ENCODE measurements around the gene GPX7.

Gene GPX7

GRCh38 chr1:52588535-52588934 lies 13.6 kb upstream of the GPX7 start:
- DNase-seq = no peak

GRCh38 chr1:52590266-52590665 lies 11.9 kb upstream of the GPX7 start:
- DNase-seq = no peak

DNA sequence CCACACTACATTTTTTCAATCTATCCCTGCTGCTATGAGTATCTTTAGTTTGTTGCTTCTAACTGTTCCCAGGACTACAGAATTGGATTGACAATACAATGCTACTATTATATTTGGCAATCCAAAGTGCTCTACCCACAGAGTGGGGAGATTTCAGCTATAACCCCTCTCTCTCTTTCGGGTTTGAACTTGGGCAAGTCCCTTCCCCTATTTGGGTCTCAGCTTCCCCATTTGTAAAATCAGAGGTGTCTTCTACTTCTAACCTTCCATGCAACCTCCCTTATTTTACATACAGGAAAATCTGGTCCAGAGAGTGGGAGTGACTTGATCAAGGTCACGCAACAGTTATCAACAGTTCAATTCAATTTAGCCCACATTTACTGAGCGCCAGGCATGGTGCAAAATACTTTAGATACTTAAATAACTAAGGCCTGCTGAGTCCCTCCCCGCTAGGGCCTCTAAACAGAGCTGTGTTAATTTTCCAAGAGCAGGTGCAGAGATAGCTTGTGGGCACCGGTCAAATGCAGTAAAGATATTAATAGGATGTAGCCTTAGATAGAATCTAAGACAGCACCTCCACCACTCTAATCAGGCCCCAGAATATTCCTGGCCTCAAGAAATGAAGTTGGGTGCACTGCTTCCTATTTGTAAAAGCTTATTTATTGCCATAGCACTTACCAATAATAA lies 9.4 kb upstream of the GPX7 start:
- no peak for DNase-seq

DNA sequence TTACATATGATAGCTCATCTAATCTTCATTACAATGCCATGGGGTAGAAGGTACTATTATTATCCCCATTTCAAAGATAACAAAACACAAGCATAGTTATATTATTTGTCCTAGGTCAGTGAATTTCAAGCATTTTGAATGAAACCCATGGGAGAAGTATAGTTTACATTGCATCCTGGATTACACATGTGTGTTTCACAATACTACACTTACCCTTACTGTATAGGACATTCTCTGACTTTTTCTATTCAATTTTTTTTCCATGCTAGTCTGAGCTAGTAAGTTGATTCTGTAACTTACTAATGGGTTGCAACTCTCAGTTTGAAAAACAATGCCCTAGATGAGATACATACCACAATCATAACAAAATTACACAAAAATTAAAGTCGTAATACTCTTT lies 8.7 kb upstream of the GPX7 start:
- DNase-seq = no peak

DNA sequence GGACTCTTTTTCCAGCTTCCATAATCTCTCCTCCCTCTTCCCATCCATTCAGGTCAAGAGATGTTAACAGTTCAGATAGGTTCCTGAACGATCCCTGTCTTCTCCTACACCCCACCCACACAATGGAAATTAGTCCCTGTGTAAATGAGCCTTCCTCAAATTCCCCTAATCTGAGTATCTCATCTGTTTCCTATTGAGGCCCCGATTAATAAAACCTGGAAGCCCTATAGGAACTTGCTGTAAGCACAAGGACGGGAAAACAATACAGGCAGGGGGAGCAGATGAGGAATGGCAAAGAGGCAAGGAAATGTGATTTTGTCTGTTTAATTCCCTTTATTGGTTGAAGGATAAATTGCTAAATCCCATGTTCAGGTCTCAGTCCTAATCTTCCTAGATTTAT lies 7.1 kb upstream of the GPX7 start:
- no peak for DNase-seq

- no peak for DNase-seq
Measured at GRCh38 chr1:52597912-52598311, 4.3 kb upstream of the GPX7 start.

DNA sequence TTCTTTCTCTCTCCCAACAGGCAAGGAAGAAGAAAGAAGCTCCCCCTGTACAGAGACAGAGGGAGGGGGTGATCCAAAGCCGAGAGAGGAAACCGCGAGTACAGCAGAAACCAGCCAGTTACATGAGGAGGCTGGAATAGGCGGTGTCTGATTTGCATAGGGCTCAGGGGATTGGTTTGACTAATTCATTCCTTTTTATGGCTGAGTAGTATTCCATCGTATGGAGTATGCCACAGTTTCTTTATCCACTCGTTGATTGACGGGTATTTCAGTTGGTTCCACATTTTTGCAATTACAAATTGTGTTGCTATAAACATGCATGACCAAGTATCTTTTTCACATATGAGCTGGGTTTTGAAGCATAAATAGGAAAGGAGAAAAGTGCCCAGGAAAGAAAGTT lies 3.4 kb upstream of the GPX7 start:
- no peak for DNase-seq

DNA sequence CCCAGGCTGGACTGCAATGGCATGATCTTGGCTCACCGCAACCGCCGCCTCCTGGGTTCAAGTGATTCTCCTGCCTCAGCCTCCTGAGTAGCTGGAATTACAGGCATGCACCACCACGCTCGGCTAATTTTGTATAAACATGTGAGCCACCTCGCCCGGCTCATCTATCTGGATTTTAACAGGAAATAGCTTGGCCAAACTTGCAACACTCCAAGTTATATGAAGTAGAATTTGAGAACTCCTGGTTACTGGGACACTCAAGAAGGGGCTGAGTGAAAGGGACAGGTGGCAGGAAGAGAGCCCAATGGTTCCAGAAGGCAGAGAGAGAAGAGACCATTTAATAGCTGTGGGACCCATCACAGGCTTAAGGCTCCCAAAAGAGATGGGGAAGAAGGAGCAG lies 2.9 kb upstream of the GPX7 start:
- no peak for DNase-seq

DNA sequence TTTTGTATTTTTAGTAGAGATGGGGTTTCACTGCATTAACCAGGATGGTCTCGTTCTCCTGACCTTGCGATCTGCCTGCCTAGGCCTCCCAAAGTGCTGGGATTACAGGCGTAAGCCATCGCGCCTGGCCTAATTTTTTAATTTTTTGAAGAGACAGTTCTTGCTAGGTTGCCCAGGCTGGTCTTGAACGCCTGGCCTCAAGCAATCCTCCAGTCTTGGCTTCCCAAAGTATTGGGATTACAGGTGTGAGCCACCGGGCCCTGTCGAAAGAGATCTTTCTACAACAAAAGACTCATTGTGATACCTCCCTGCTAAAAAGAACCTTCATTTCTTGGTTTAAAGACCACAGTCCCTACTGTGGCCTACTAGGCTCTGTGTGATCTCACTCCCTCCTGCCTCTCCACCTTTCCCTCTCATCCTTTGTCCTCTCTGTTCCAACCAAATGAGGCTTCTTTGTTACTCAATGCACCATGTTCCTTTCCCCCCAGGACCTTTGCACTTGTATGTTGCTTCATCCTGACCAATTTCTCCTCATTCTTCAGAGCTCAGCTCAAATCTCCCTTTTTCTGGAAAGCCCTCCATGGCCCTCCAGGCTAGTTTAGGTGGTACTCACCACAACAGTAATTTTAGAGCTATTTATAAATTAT lies 1.5 kb upstream of the GPX7 start:
- DNase-seq = no peak

GRCh38 chr1:52601519-52601918 lies 652 bp upstream of the GPX7 start:
- DNase-seq = no peak

GRCh38 chr1:52602856-52603600 lies 857 bp downstream of the GPX7 start:
- peak; percentile 22 for DNase-seq

DNA sequence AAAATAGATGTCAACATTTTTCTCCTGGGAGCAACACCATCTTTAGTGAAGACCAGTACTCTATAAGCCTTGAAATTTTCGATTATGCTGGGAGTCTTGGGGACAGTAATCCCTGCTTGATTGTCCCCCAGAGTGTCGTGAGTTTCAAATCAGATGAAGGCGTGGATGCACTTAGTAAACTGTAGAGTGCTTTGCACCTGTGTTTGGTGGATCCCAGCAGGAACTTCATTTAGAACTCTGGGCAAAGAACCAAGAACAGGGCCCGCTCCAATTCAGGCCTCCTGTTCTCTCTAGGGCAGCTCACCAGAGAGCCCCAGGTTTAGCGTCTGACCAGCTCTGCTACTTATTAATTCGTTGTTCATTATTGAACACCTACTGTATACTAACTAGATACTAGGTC lies 1.5 kb downstream of the GPX7 start:
- no peak for DNase-seq

- no peak for DNase-seq
Measured at GRCh38 chr1:52604063-52604770, 2.0 kb downstream of the GPX7 start.

DNA sequence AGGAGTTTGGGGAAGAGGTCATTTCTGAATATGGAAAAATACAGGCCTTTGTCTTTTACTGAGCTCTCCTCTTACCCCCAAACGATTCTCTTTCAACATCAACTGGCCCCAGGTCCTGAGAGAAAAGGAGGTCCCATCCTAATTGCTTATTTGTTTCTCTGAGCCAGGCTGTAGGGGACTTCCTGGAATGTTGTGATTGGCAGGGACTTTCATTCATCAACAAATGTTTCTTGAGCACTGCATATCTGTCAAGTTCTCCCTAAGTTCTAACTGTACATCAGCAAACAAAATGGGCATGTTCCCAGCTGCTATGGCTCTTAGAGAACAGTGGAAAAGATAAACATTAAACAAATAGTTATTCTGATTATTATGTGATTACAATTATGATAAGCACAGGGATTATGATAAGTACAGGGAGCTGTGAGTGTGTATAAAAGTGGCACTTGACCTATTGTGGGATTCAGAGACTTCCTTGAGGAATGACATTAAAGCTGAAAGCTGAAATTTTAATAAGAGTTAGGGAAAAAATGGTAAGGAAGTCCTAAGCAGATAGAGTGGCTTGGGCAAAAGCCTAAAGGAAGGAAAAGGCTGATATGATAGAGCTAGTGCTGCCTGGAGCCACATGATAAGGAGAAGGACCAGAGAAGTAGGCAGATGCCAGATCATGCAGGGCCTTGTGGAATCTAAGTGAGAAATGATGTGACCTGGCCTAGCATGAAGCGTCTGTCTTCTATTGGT lies 11.6 kb downstream of the GPX7 start:
- no peak for DNase-seq

GRCh38 chr1:52614671-52615070 lies 12.5 kb downstream of the GPX7 start:
- no peak for DNase-seq

GRCh38 chr1:52615489-52616042 lies 13.4 kb downstream of the GPX7 start:
- no peak for DNase-seq

DNA sequence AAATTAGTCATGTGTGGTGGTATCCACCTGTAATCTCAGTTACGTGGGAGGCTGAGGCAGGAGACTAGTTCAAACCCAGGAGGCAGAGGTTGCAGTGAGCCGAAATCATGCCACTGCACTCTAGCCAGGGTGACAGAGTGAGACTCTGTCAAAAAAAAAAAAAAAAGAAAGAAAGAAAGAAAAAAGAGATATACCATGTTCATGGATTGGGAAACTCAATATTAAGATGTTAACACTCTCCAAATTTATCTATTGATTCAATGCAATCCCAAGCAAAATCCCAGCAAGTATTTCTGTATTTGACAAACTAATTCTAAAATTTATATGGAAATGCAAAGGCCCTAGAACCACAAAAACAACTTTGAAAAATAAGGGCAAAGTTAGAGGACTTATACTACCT lies 19.8 kb downstream of the GPX7 start:
- DNase-seq = no peak

DNA sequence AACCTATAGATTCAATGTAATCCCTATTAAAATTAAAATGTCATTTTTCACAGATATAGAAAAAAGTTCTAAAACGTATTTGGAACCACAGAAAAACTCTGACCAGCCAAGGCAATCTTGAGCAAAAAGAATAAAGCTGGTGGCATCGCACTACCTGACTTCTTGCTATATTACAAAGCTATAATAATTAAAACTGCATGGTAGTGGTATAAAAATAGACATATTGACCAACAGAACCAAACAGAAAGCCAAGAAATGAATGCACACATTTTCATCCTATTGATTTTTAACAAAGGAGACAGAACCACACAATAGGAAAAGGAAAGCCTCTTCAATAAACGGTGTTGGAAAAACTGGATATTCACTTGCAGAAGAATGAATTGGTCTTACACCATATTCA lies 21.6 kb downstream of the GPX7 start:
- DNase-seq = no peak

DNA sequence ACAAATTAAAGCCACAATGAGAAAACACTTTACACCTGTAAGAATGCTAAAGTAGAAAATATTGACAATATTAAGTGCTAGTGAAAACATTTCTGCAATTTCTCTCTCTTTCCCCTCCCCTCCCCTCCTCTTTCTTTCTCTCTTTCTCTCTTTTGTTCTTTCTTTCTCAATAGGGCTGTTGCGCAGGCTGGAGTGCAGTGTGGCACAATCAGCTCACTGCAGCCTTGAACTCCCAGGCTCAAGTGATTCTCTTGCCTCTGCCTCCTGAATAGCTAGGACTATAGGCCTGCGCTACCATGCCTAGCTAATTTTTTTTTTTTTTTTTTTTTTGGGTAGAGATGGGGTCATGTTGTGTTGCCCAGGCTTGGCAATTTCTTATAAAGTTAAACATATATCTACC lies 24.9 kb downstream of the GPX7 start:
- no peak for DNase-seq

- DNase-seq = no peak
Measured at GRCh38 chr1:52628614-52629324, 26.6 kb downstream of the GPX7 start.

GRCh38 chr1:52629325-52629643 lies 27.1 kb downstream of the GPX7 start:
- no peak for DNase-seq

DNA sequence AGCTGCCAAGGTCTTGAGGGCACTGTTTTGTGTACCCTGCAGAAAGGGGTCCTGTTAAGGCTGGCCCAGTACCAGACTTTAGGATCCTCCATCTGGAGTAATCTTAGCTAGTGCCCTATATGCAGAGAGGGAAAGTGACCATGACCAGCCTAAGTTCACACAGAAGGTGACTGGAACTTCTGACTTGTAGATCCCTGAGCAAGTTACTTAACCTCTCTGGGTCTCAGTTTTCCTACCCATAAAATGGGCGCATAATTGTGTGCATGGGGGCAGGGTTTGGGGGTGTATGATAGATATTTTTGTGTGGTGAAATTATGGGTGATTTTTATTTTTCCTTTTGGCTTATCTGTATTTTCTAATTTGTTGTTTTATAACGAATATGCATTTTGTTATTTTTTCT lies 27.5 kb downstream of the GPX7 start:
- no peak for DNase-seq

Data from fibroblast of upper back skin (primary cell).